K562 (cell line): ENCODE data around the gene PPM1L. TPM values are rescaled to one million over a fixed set of nuclear protein-coding genes. Genes with fewer than 3 reads are reported as not detected.

ENCODE experiments used
- polyA plus RNA-seq, 8 experiments: library from polyadenylated mRNA; depleted of rRNA in 4 of 8; stranded (reverse) in 5 of 8; unstranded in 3 of 8; fragments of >200 nt; fragmentation: Nextera tagmentation in 2 of 8; fragmentation: Illumina TruSeq in 1 of 8; extraction: Ambion mirVana in 2 of 8; extraction: Trizol in 1 of 8; gene quantifications; 2 replicates each; pipeline versions ENCODE4 v1.2.1 to v1.2.3, GENCODE V29; 2011 to 2014; ENCODE audit warnings: inconsistent platforms in 1 of 8, missing spikeins in 1 of 8
- total RNA-seq, 7 experiments: library from RNA; depleted of rRNA in 6 of 7; stranded (reverse); fragments of >200 nt in 6 of 7; fragmentation: Illumina TruSeq in 2 of 7; extraction: Trizol in 2 of 7; gene quantifications; 2 replicates each; pipeline versions ENCODE4 v1.2.1 to v1.2.3, GENCODE V29; 2011 to 2021; ENCODE audit warnings: low replicate concordance in 1 of 7
- TF ChIP-seq, protein P1 (sequence below), 2 experiments: fragments of 450-650 bp; formaldehyde crosslinking in 1 of 2; IDR thresholded peaks; 2 replicates each; pipeline versions ENCODE4 v1.4.0 to v1.6.1; 2014 to 2020; ENCODE audit warnings: mild to moderate bottlenecking in 2 of 2, borderline replicate concordance in 1 of 2, low read depth in 1 of 2

Gene PPM1L
- total and polyA plus RNA-seq, 9 of the 15 experiments (the other 6 are each of a cell fraction or from before 2014, with no cell fraction given) = 0.01 to 0.41 (median 0.14) TPM

DNA sequence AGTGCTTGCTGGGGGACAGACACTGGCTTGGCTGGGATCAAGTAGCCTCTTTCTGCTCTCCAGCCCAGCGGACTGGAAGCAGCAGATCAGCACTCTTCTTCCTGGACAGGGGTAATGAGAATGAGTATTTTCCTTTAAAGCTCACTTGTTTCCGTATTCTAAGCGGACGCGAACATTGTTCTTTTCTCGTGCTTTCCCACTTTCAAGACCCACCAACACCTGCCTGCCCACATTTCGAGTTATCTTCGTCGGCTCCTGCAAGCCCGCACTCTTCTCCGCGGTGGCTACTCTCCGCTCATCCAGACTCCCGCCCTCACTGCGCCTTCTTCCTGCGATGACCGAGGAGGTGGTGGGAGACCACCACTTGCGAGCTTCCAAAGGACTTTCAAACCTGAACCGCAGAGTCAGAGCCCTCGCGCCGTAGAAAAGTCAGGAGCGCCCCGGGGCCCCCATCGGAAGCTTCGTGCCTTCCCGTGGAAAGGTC is 1.6 kb upstream of the PPM1L start (continued):
- TF ChIP-seq, protein P1, sequence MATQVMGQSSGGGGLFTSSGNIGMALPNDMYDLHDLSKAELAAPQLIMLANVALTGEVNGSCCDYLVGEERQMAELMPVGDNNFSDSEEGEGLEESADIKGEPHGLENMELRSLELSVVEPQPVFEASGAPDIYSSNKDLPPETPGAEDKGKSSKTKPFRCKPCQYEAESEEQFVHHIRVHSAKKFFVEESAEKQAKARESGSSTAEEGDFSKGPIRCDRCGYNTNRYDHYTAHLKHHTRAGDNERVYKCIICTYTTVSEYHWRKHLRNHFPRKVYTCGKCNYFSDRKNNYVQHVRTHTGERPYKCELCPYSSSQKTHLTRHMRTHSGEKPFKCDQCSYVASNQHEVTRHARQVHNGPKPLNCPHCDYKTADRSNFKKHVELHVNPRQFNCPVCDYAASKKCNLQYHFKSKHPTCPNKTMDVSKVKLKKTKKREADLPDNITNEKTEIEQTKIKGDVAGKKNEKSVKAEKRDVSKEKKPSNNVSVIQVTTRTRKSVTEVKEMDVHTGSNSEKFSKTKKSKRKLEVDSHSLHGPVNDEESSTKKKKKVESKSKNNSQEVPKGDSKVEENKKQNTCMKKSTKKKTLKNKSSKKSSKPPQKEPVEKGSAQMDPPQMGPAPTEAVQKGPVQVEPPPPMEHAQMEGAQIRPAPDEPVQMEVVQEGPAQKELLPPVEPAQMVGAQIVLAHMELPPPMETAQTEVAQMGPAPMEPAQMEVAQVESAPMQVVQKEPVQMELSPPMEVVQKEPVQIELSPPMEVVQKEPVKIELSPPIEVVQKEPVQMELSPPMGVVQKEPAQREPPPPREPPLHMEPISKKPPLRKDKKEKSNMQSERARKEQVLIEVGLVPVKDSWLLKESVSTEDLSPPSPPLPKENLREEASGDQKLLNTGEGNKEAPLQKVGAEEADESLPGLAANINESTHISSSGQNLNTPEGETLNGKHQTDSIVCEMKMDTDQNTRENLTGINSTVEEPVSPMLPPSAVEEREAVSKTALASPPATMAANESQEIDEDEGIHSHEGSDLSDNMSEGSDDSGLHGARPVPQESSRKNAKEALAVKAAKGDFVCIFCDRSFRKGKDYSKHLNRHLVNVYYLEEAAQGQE (IDR thresholded peaks at IDR 0.05; ENCODE audit: borderline replicate concordance) = peak; percentile 97
- TF ChIP-seq, protein P1 (CRISPR knock-in tag; IDR thresholded peaks at IDR 0.05; ENCODE audit: low read depth) = peak; percentile 93
